Liver (tissue), 9 donors: ENCODE results near the gene PRSS58. TPM values are rescaled to one million over a fixed set of nuclear protein-coding genes. Genes with fewer than 3 reads are reported as not detected.

Source experiments
- DNase-seq: peaks from one replicate; pipeline ENCODE4 v3.0.0-alpha.2; 2017; ENCODE audit warnings: low spot score
- H3K27ac ChIP-seq, 2 donors: one replicate each; pipeline ENCODE4 v1.7.0; 2013; ENCODE audit warnings: inconsistent platforms in 2 of 2, low read length in 2 of 2, control low read depth in 1 of 2, low read depth in 1 of 2, mild to moderate bottlenecking in 1 of 2
- H3K27me3 ChIP-seq, 4 donors: one replicate each; pipeline versions ENCODE4 v1.6.1 to v1.7.0; 2013; ENCODE audit warnings: low read length in 3 of 4, inconsistent platforms in 1 of 4, mild to moderate bottlenecking in 1 of 4, moderate library complexity in 1 of 4; ENCODE audit not compliant: control insufficient read depth in 4 of 4, insufficient read depth in 4 of 4
- H3K36me3 ChIP-seq, 4 donors: one replicate each; pipeline versions ENCODE4 v1.6.1 to v1.7.0; 2013; ENCODE audit warnings: low read length in 3 of 4, mild to moderate bottlenecking in 3 of 4, low read depth in 1 of 4, moderate library complexity in 1 of 4; ENCODE audit not compliant: control insufficient read depth in 4 of 4, insufficient read depth in 3 of 4
- H3K4me1 ChIP-seq, 4 donors: one replicate each; pipeline versions ENCODE4 v1.6.1 to v1.7.0; 2013; ENCODE audit warnings: low read length in 3 of 4, mild to moderate bottlenecking in 3 of 4, moderate library complexity in 1 of 4; ENCODE audit not compliant: control insufficient read depth in 4 of 4, insufficient read depth in 4 of 4
- H3K4me3 ChIP-seq, 3 donors: one replicate each; pipeline versions ENCODE4 v1.6.1 to v1.7.0; 2013; ENCODE audit warnings: low read length in 3 of 3, control low read depth in 1 of 3, low read depth in 1 of 3, mild to moderate bottlenecking in 1 of 3
- H3K9ac ChIP-seq, 2 donors: one replicate each; pipeline ENCODE4 v1.7.0; 2013; ENCODE audit warnings: low read length in 2 of 2, mild to moderate bottlenecking in 2 of 2, moderate library complexity in 2 of 2, control low read depth in 1 of 2, low read depth in 1 of 2
- H3K9me3 ChIP-seq, 4 donors: one replicate each; pipeline versions ENCODE4 v1.6.1 to v1.7.0; 2013; ENCODE audit warnings: low read length in 3 of 4; ENCODE audit not compliant: control insufficient read depth in 4 of 4
- EGR1 ChIP-seq, 2 donors: IDR thresholded peaks; 2 replicates each; pipeline ENCODE4 v1.6.1; 2016 to 2018; ENCODE audit warnings: antibody characterized with exemption in 2 of 2, low read depth in 2 of 2
- FOXA1 ChIP-seq: IDR thresholded peaks from 2 replicates; pipeline ENCODE4 v1.6.1; 2016; ENCODE audit warnings: antibody characterized with exemption
- FOXA2 ChIP-seq: IDR thresholded peaks from 2 replicates; pipeline ENCODE4 v1.6.1; 2016; ENCODE audit warnings: antibody characterized with exemption
- GABPA ChIP-seq, 2 donors: IDR thresholded peaks in 1 of 2; conservative IDR thresholded peaks in 1 of 2; 2 replicates each; pipeline ENCODE4 v1.6.1; 2016; ENCODE audit warnings: antibody characterized with exemption in 2 of 2, mild to moderate bottlenecking in 1 of 2, moderate library complexity in 1 of 2
- HNF4A ChIP-seq, 2 donors: conservative IDR thresholded peaks; 2 replicates each; pipeline ENCODE4 v1.6.1; 2016; ENCODE audit warnings: antibody characterized with exemption in 2 of 2, mild to moderate bottlenecking in 2 of 2
- HNF4G ChIP-seq: IDR thresholded peaks from 2 replicates; pipeline ENCODE4 v1.6.1; 2016; ENCODE audit warnings: antibody characterized with exemption
- JUND ChIP-seq, 2 donors: IDR thresholded peaks; 2 replicates each; pipeline ENCODE4 v1.6.1; 2016; ENCODE audit warnings: antibody characterized with exemption in 2 of 2
- NR2F2 ChIP-seq: IDR thresholded peaks from 2 replicates; pipeline ENCODE4 v1.6.1; 2016; ENCODE audit warnings: antibody characterized with exemption
- RAD21 ChIP-seq, 2 donors: IDR thresholded peaks; 2 replicates each; pipeline ENCODE4 v1.6.1; 2016; ENCODE audit warnings: antibody characterized with exemption in 2 of 2, mild to moderate bottlenecking in 2 of 2
- RXRA ChIP-seq, 2 donors: IDR thresholded peaks; 2 replicates each; pipeline ENCODE4 v1.6.1; 2017 to 2018; ENCODE audit warnings: antibody characterized with exemption in 2 of 2, mild to moderate bottlenecking in 1 of 2
- SP1 ChIP-seq: IDR thresholded peaks from 2 replicates; pipeline ENCODE4 v1.6.1; 2018; ENCODE audit warnings: antibody characterized with exemption, mild to moderate bottlenecking
- TAF1 ChIP-seq: conservative IDR thresholded peaks from 2 replicates; pipeline ENCODE4 v1.6.1; 2016; ENCODE audit warnings: antibody characterized with exemption, mild to moderate bottlenecking
- YY1 ChIP-seq: IDR thresholded peaks from 2 replicates; pipeline ENCODE4 v1.6.1; 2016; ENCODE audit warnings: antibody characterized with exemption, mild to moderate bottlenecking
- WGBS: extraction: QIAGEN DNeasy Blood & Tissue Kit; methylation state at CpG from one replicate; pipeline ENCODE4 v1.1.7; 2013; 5-methylcytosine and 5-hydroxymethylcytosine counted together
- polyA plus RNA-seq, 2 donors: library from polyadenylated mRNA; stranded (reverse) in 1 of 2; unstranded in 1 of 2; fragments of 200-250 nt in 1 of 2; fragments of >200 nt in 1 of 2; fragmentation: Nextera tagmentation in 1 of 2; extraction: Ambion mirVana in 1 of 2; gene quantifications; one replicate each; pipeline versions ENCODE4 v1.2.1 to v1.2.3, GENCODE V29; 2013 to 2015
- total RNA-seq, 2 donors: library from RNA; depleted of rRNA; stranded (reverse); fragments of >200 nt; gene quantifications; one replicate each; pipeline ENCODE4 v1.2.3, GENCODE V29; 2014
- TF ChIP-seq, protein P1 (sequence below): fragments of 150-350 bp; IDR thresholded peaks from 2 replicates; pipeline ENCODE4 v1.5.1; 2017; ENCODE audit warnings: improper control_type of control experiment, low read depth, low read length; ENCODE audit not compliant: missing input control
- TF ChIP-seq, protein P2 (sequence below): IDR thresholded peaks from 2 replicates; pipeline ENCODE4 v1.6.1; 2016; ENCODE audit warnings: antibody characterized with exemption
- TF ChIP-seq, protein P3 (sequence below): IDR thresholded peaks from 2 replicates; pipeline ENCODE4 v1.6.1; 2016; ENCODE audit warnings: antibody characterized with exemption
- TF ChIP-seq, protein P4 (sequence below): IDR thresholded peaks from 2 replicates; pipeline ENCODE4 v1.6.1; 2016; ENCODE audit warnings: antibody characterized with exemption, mild to moderate bottlenecking
- TF ChIP-seq, protein P5 (sequence below): IDR thresholded peaks from 2 replicates; pipeline ENCODE4 v1.6.1; 2016; ENCODE audit warnings: antibody characterized with exemption
- donor health status: healthy.
- donor health status: healthy.
- donor health status: healthy.
- donor health status: healthy.
- donor health status: healthy.

PRSS58 gene
- total and polyA plus RNA-seq, 4 donors = not detected

DNA sequence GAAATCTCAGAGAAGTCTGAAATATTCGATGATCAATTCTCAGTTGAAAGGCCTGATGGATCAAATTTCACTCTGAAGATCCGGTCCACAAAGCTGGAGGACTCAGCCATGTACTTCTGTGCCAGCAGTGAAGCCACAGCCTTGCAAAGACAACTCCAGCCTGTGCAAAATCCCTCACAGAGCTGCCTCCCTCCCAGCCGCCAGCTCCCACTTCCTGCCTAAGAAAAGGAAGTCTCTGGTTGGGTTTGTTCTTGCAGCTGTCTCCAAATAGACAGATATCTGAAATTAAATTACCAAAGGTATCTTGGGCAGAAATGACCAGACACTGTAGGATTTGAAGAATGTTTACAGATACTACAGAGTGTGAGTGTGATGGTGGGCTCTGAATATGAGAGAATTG, 43.4 kb upstream of the PRSS58 start (continued):
- TF ChIP-seq, protein P1, sequence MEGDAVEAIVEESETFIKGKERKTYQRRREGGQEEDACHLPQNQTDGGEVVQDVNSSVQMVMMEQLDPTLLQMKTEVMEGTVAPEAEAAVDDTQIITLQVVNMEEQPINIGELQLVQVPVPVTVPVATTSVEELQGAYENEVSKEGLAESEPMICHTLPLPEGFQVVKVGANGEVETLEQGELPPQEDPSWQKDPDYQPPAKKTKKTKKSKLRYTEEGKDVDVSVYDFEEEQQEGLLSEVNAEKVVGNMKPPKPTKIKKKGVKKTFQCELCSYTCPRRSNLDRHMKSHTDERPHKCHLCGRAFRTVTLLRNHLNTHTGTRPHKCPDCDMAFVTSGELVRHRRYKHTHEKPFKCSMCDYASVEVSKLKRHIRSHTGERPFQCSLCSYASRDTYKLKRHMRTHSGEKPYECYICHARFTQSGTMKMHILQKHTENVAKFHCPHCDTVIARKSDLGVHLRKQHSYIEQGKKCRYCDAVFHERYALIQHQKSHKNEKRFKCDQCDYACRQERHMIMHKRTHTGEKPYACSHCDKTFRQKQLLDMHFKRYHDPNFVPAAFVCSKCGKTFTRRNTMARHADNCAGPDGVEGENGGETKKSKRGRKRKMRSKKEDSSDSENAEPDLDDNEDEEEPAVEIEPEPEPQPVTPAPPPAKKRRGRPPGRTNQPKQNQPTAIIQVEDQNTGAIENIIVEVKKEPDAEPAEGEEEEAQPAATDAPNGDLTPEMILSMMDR = no peak
- TF ChIP-seq FOXA2 = no peak
- no peak for TF ChIP-seq EGR1 (IDR thresholded peaks at IDR 0.05; ENCODE audit: low read depth in 2 of 2)
- TF ChIP-seq NR2F2 = no peak
- TF ChIP-seq, protein P2, sequence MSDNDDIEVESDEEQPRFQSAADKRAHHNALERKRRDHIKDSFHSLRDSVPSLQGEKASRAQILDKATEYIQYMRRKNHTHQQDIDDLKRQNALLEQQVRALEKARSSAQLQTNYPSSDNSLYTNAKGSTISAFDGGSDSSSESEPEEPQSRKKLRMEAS = no peak
- no peak for TF ChIP-seq RXRA (IDR thresholded peaks at IDR 0.05)
- TF ChIP-seq SP1 = no peak
- TF ChIP-seq JUND (IDR thresholded peaks at IDR 0.05) = no peak

DNA sequence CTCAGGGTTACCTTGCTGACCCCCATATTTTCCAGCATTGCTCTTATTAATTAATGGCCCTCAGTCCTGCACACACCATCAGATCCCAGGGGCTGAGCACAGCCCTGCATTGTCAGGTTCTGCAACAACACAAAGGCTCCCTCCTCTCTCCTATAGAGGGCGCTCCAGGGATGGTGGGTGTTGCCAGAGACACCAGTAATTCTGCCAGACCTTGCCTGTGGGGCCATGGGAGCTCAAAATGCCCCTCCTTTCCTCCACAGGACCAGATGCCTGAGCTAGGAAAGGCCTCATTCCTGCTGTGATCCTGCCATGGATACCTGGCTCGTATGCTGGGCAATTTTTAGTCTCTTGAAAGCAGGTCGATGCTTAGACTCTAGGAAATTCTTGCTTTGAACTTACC, 42.8 kb upstream of the PRSS58 start:
- Histone ChIP-seq H3K27me3 (peaks cover 0 to 7% (median 3%) of the 10 kb centered on the region in 4 donors), H3K36me3 (no peaks in the 10 kb centered on the region), H3K9ac (no peak overlapping the region), H3K4me1 (no peaks in the 10 kb centered on the region), H3K27ac (no peak overlapping the region), H3K9me3 (no peaks in the 10 kb centered on the region), H3K4me3 (no peak overlapping the region)
- DNase-seq = no peak
- 48% methylated on average over 3 of the region's 3 CpGs for WGBS
- TF ChIP-seq FOXA2 = no peak
- TF ChIP-seq HNF4A (conservative IDR thresholded peaks at IDR 0.05) = no peak
- no peak for TF ChIP-seq FOXA1
- no peak for TF ChIP-seq HNF4G
- TF ChIP-seq JUND (IDR thresholded peaks at IDR 0.05) = no peak
- no peak for TF ChIP-seq RXRA (IDR thresholded peaks at IDR 0.05)

DNA sequence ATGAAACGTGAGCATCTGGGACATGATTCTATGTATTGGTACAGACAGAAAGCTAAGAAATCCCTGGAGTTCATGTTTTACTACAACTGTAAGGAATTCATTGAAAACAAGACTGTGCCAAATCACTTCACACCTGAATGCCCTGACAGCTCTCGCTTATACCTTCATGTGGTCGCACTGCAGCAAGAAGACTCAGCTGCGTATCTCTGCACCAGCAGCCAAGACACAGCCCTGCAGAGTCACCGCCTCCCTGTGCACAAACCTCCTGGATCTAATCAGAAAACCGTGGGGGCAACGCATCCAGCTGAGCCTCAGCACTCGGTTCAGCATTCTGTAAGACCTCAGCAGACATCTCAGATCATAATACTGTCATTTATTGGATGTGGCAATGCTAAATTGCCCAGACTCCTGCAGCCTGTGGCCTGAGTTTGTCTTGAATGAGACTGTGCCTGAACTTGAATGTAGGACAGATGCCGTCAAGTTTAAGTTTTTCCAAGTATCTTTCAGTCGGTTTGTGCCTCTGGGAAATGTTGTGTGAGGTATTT, 41.5 kb upstream of the PRSS58 start:
- no peak for DNase-seq
- TF ChIP-seq NR2F2 (no peak), TAF1 (no peak), GABPA (IDR thresholded peaks at IDR 0.05 in 1 of 2, conservative IDR thresholded peaks at IDR 0.05 in 1 of 2) (no peak), HNF4G (no peak), SP1 (no peak), RXRA (IDR thresholded peaks at IDR 0.05) (no peak), FOXA1 (no peak), JUND (IDR thresholded peaks at IDR 0.05) (no peak), HNF4A (conservative IDR thresholded peaks at IDR 0.05) (no peak), EGR1 (IDR thresholded peaks at IDR 0.05; ENCODE audit: low read depth in 2 of 2) (no peak), FOXA2 (no peak), RAD21 (IDR thresholded peaks at IDR 0.05) (no peak), YY1 (no peak)
- TF ChIP-seq, protein P2 = no peak
- TF ChIP-seq, protein P3, sequence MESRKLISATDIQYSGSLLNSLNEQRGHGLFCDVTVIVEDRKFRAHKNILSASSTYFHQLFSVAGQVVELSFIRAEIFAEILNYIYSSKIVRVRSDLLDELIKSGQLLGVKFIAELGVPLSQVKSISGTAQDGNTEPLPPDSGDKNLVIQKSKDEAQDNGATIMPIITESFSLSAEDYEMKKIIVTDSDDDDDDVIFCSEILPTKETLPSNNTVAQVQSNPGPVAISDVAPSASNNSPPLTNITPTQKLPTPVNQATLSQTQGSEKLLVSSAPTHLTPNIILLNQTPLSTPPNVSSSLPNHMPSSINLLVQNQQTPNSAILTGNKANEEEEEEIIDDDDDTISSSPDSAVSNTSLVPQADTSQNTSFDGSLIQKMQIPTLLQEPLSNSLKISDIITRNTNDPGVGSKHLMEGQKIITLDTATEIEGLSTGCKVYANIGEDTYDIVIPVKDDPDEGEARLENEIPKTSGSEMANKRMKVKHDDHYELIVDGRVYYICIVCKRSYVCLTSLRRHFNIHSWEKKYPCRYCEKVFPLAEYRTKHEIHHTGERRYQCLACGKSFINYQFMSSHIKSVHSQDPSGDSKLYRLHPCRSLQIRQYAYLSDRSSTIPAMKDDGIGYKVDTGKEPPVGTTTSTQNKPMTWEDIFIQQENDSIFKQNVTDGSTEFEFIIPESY = no peak
- TF ChIP-seq, protein P4, sequence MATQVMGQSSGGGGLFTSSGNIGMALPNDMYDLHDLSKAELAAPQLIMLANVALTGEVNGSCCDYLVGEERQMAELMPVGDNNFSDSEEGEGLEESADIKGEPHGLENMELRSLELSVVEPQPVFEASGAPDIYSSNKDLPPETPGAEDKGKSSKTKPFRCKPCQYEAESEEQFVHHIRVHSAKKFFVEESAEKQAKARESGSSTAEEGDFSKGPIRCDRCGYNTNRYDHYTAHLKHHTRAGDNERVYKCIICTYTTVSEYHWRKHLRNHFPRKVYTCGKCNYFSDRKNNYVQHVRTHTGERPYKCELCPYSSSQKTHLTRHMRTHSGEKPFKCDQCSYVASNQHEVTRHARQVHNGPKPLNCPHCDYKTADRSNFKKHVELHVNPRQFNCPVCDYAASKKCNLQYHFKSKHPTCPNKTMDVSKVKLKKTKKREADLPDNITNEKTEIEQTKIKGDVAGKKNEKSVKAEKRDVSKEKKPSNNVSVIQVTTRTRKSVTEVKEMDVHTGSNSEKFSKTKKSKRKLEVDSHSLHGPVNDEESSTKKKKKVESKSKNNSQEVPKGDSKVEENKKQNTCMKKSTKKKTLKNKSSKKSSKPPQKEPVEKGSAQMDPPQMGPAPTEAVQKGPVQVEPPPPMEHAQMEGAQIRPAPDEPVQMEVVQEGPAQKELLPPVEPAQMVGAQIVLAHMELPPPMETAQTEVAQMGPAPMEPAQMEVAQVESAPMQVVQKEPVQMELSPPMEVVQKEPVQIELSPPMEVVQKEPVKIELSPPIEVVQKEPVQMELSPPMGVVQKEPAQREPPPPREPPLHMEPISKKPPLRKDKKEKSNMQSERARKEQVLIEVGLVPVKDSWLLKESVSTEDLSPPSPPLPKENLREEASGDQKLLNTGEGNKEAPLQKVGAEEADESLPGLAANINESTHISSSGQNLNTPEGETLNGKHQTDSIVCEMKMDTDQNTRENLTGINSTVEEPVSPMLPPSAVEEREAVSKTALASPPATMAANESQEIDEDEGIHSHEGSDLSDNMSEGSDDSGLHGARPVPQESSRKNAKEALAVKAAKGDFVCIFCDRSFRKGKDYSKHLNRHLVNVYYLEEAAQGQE = no peak
- TF ChIP-seq, protein P1 = no peak
- TF ChIP-seq, protein P5, sequence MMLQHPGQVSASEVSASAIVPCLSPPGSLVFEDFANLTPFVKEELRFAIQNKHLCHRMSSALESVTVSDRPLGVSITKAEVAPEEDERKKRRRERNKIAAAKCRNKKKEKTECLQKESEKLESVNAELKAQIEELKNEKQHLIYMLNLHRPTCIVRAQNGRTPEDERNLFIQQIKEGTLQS = no peak
- no peaks in the 10 kb centered on the region for H3K36me3 ChIP-seq
- H3K4me1 ChIP-seq = no peaks in the 10 kb centered on the region
- no peak overlapping the region for H3K9ac ChIP-seq
- peaks cover 0 to 5% (median 2%) of the 10 kb centered on the region in 4 donors for H3K27me3 ChIP-seq
- H3K4me3 ChIP-seq = no peak overlapping the region
- H3K27ac ChIP-seq = no peak overlapping the region
- 64% methylated on average over 10 of the region's 10 CpGs for WGBS
- H3K9me3 ChIP-seq = no peaks in the 10 kb centered on the region
